Body of pancreas (tissue), 4 donors: ENCODE data around the gene AGXT2. TPM values are rescaled to one million over a fixed set of nuclear protein-coding genes. Genes with fewer than 3 reads are reported as not detected.
A peak's percentile ranks its signal among the peaks of the same experiment; 100 is the strongest.

ENCODE experiments used
- ATAC-seq: fragments of 150-250 bp; one replicate; pipeline ENCODE4 v1.9.1; 2016
- DNase-seq, 4 donors: peaks; one replicate each; pipeline ENCODE4 v3.0.0-alpha.2; 2019
- H3K27ac ChIP-seq, 4 donors: fragments of 200-600 bp; sonication (generic); 1 replicate in 3 of 4; 2 replicates in 1 of 4; pipeline versions ENCODE4 v1.5.1 to v1.6.1; 2016 to 2019; ENCODE audit warnings: mild to moderate bottlenecking in 1 of 4, mixed read lengths in 1 of 4, moderate library complexity in 1 of 4
- H3K27me3 ChIP-seq, 2 donors: fragments of 200-600 bp; sonication (generic); one replicate each; pipeline ENCODE4 v1.6.0; 2016; ENCODE audit warnings: mild to moderate bottlenecking in 1 of 2
- H3K36me3 ChIP-seq, 2 donors: fragments of 200-600 bp; sonication (generic); replicated peaks in 1 of 2; 2 replicates each; pipeline ENCODE4 v1.5.1; 2016; ENCODE audit warnings: low read depth in 2 of 2; ENCODE audit not compliant: insufficient read depth in 1 of 2
- H3K4me1 ChIP-seq: fragments of 200-600 bp; sonication (generic); one replicate; pipeline ENCODE4 v1.6.0; 2016
- H3K4me3 ChIP-seq, 2 donors: fragments of 200-600 bp; sonication (generic); 1 replicate in 1 of 2; 2 replicates in 1 of 2; pipeline ENCODE4 v1.5.1; 2016 to 2019
- H3K9me3 ChIP-seq, 3 donors: fragments of 200-600 bp; sonication (generic); 1 replicate in 2 of 3; 2 replicates in 1 of 3; pipeline ENCODE4 v1.5.1; 2016
- POLR2A ChIP-seq, 3 donors: fragments of 450-650 bp; IDR thresholded peaks; one replicate each; pipeline ENCODE4 v1.6.1; 2016; ENCODE audit warnings: antibody characterized with exemption in 3 of 3, mild to moderate bottlenecking in 2 of 3
- WGBS, 2 donors: methylation state at CpG; one replicate each; pipeline ENCODE4 v1.1.5; 2017; 5-methylcytosine and 5-hydroxymethylcytosine counted together
- intact Hi-C: fragments of 100-400 bp; cut with DNase I; formaldehyde crosslinking; loops from one replicate; pipeline ENCODE4 v1.15.1; 2023
- total RNA-seq, 2 donors: library from RNA; depleted of rRNA; stranded (reverse); fragments of >200 nt; gene quantifications; one replicate each; pipeline ENCODE4 v1.1.0, GENCODE V29; 2016
- TF ChIP-seq, protein P1 (sequence below), 7 experiments: fragments of 450-650 bp in 4 of 7; fragments of 200-600 bp in 3 of 7; sonication (generic) in 3 of 7; IDR thresholded peaks; one replicate each; pipeline ENCODE4 v1.5.1; 2016 to 2019; ENCODE audit warnings: antibody characterized with exemption in 7 of 7

Gene AGXT2
- not detected for total RNA-seq

- Histone ChIP-seq H3K36me3 (no peaks in the 10 kb centered on the region), H3K27ac (no peak within 1 kb of the TSS), H3K4me3 (no peak within 1 kb of the TSS), H3K4me1 (peaks cover 10% of the 10 kb centered on the region), H3K27me3 (no peaks in the 10 kb centered on the region), H3K9me3 (no peaks in the 10 kb centered on the region)
- ATAC-seq (no peak), DNase-seq (no peak)
- 61 to 65% methylated on average over 8 of the region's 8 CpGs for WGBS, 2 donors
- TF ChIP-seq POLR2A (IDR thresholded peaks at IDR 0.05) = no peak
- TF ChIP-seq, protein P1, sequence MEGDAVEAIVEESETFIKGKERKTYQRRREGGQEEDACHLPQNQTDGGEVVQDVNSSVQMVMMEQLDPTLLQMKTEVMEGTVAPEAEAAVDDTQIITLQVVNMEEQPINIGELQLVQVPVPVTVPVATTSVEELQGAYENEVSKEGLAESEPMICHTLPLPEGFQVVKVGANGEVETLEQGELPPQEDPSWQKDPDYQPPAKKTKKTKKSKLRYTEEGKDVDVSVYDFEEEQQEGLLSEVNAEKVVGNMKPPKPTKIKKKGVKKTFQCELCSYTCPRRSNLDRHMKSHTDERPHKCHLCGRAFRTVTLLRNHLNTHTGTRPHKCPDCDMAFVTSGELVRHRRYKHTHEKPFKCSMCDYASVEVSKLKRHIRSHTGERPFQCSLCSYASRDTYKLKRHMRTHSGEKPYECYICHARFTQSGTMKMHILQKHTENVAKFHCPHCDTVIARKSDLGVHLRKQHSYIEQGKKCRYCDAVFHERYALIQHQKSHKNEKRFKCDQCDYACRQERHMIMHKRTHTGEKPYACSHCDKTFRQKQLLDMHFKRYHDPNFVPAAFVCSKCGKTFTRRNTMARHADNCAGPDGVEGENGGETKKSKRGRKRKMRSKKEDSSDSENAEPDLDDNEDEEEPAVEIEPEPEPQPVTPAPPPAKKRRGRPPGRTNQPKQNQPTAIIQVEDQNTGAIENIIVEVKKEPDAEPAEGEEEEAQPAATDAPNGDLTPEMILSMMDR (IDR thresholded peaks at IDR 0.05) = no peak
- intact Hi-C loops = no loop called here
Observed at GRCh38 chr5:35047785-35048404, at the start of gene AGXT2. AGXT2 (minus strand) TSS chr5:35047949; CDS start chr5:35047892, 57 bp downstream.

DNA sequence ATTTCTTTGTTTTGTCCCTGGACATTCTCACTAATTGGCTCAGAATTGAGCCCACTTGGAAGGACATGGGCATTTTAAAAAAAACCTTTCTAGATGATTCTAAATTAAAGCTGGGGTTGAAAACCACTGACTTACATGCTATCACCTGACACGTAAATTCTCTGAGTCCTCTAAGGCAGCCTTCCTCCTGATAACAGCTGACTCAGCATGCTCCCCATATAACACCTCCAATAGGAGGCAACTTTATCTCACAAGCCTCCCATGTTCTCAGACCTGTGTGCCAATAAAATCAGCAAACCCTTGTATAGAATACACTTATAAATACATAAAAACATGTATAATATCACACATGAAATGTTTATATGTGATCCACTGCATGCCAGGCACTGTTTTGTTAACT lies 49.2 kb upstream of the AGXT2 start:
- intact Hi-C loops = no loop called here
- Histone ChIP-seq H3K9me3 (no peaks in the 10 kb centered on the region), H3K27me3 (no peaks in the 10 kb centered on the region), H3K36me3 (no peaks in the 10 kb centered on the region), H3K4me3 (no peak overlapping the region), H3K27ac (peak overlapping the region in 3 of 4 donors; percentile 79 to 85 (median 82)), H3K4me1 (peaks cover 32% of the 10 kb centered on the region)
- DNase-seq = no peak
- no peak for ATAC-seq
- 38 to 48% methylated on average over 1 of the region's 1 CpG for WGBS, 2 donors
- TF ChIP-seq, protein P1 (IDR thresholded peaks at IDR 0.05) = no peak
- no peak for TF ChIP-seq POLR2A (IDR thresholded peaks at IDR 0.05)

DNA sequence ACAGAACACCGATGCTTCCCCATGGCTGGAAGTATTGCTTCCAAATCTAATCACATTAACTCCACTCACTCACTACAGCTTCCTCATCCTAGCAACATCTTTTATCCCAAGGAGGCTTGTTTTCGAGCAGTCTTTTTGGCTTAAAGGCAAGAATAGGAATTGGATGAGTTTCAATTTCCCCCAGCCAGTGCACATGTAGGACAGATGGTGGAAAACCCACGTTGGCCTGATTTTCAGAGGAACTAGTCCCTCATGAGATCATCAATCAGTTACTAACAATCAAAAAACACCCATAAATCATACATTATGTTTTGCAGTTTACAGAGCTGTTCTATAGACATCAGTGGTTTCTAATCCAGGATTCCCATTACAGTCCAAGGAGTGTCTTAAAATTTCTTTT lies 48.5 kb upstream of the AGXT2 start:
- no peak for TF ChIP-seq POLR2A (IDR thresholded peaks at IDR 0.05)
- TF ChIP-seq, protein P1 (IDR thresholded peaks at IDR 0.05) = no peak
- no peaks in the 10 kb centered on the region for H3K9me3 ChIP-seq
- peak; percentile 34 for ATAC-seq

DNA sequence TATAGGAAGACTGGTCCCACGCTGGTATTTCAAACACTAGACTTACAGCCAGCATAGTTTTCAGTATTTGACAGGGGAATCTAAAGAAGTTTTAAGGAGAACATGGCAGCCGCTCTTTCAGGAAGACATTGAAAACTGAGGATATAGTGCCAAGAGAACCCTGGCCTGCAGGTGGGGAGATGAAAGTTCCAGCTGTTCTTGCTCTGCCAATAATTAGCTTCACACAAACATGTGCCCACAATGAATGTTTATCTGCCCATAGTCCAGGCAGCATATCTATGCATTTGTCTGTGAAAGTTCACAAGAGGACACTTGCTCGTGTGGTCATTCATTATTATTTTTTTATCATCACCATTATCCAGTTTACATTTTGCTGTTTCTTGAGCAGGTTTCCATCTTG lies 47.6 kb upstream of the AGXT2 start:
- DNase-seq = peak in 3 of 4 donors; percentile 22 to 36 (median 22)
- peak; percentile 58 for ATAC-seq
- Histone ChIP-seq H3K9me3 (no peaks in the 10 kb centered on the region), H3K4me3 (no peak overlapping the region), H3K27ac (peak overlapping the region; percentile 58 to 85 (median 80)), H3K36me3 (no peaks in the 10 kb centered on the region), H3K4me1 (peaks cover 32% of the 10 kb centered on the region), H3K27me3 (no peaks in the 10 kb centered on the region)
- WGBS, 2 donors = 42 to 46% methylated on average over 3 of the region's 3 CpGs
- TF ChIP-seq, protein P1 (IDR thresholded peaks at IDR 0.05) = no peak
- TF ChIP-seq POLR2A (IDR thresholded peaks at IDR 0.05) = no peak
- intact Hi-C loops = no loop called here

More for the DNA sequence above, 48.5 kb upstream of the AGXT2 start:
- peak; percentile 33 to 57 (median 50) for DNase-seq
- intact Hi-C loops = no loop called here
- H3K4me3 ChIP-seq = no peak overlapping the region
- no peaks in the 10 kb centered on the region for H3K27me3 ChIP-seq
- H3K36me3 ChIP-seq = no peaks in the 10 kb centered on the region
- WGBS, 2 donors = 34 to 37% methylated on average over 3 of the region's 3 CpGs
- H3K27ac ChIP-seq = peak overlapping the region; percentile 58 to 85 (median 80)
- peaks cover 32% of the 10 kb centered on the region for H3K4me1 ChIP-seq

- DNase-seq (peak; percentile 56 to 80 (median 66)), ATAC-seq (peak; percentile 95)
- Histone ChIP-seq H3K9me3 (no peaks in the 10 kb centered on the region), H3K27ac (peak overlapping the region; percentile 58 to 85 (median 80)), H3K36me3 (no peaks in the 10 kb centered on the region), H3K4me3 (no peak overlapping the region), H3K27me3 (no peaks in the 10 kb centered on the region), H3K4me1 (peaks cover 32% of the 10 kb centered on the region)
- intact Hi-C loops = no loop called here
- TF ChIP-seq, protein P1 (IDR thresholded peaks at IDR 0.05) = peak in 2 of 7 experiments; percentile 13 to 25
- peak in 1 of 3 donors; percentile 11 for TF ChIP-seq POLR2A (IDR thresholded peaks at IDR 0.05)
- 42 to 49% methylated on average over 3 of the region's 3 CpGs for WGBS, 2 donors
Observed at GRCh38 chr5:35094948-35095347, 47.2 kb upstream of the AGXT2 start.
